Thymus (tissue), 14 donors: ENCODE results near the gene RTN4RL1. TPM values are rescaled to one million over a fixed set of nuclear protein-coding genes. Genes with fewer than 3 reads are reported as not detected.

ENCODE experiments used
- DNase-seq, 9 donors: peaks; one replicate each; pipeline ENCODE4 v3.0.0-alpha.2; 2013; ENCODE audit warnings: low spot score in 9 of 9, low read depth in 6 of 9, missing footprints in 1 of 9
- H3K27ac ChIP-seq, 2 donors: one replicate each; pipeline ENCODE4 v1.5.1; 2013; ENCODE audit warnings: control low read depth in 1 of 2, low read depth in 1 of 2, low read length in 1 of 2, mild to moderate bottlenecking in 1 of 2, moderate library complexity in 1 of 2
- H3K27me3 ChIP-seq, 2 donors: one replicate each; pipeline ENCODE4 v1.5.1; 2013; ENCODE audit warnings: low read length in 1 of 2; ENCODE audit not compliant: control insufficient read depth in 2 of 2, insufficient read depth in 1 of 2
- H3K36me3 ChIP-seq, 2 donors: one replicate each; pipeline ENCODE4 v1.5.1; 2013; ENCODE audit warnings: low read length in 1 of 2, mild to moderate bottlenecking in 1 of 2, moderate library complexity in 1 of 2; ENCODE audit not compliant: control insufficient read depth in 2 of 2, insufficient read depth in 2 of 2
- H3K4me1 ChIP-seq, 2 donors: one replicate each; pipeline ENCODE4 v1.5.1; 2013; ENCODE audit warnings: low read length in 2 of 2; ENCODE audit not compliant: control insufficient read depth in 2 of 2, insufficient read depth in 2 of 2
- H3K4me3 ChIP-seq, 2 donors: one replicate each; pipeline ENCODE4 v1.5.1; 2013; ENCODE audit warnings: low read length in 2 of 2, control low read depth in 1 of 2, mild to moderate bottlenecking in 1 of 2
- H3K9me3 ChIP-seq, 2 donors: one replicate each; pipeline ENCODE4 v1.5.1; 2013; ENCODE audit warnings: low read length in 1 of 2, mild to moderate bottlenecking in 1 of 2; ENCODE audit not compliant: control insufficient read depth in 2 of 2, insufficient read depth in 1 of 2
- WGBS: extraction: QIAGEN DNeasy Blood & Tissue Kit; methylation state at CpG from one replicate; pipeline ENCODE4 v1.1.7; 2013; 5-methylcytosine and 5-hydroxymethylcytosine counted together
- long read RNA-seq, 10 donors: transcript quantifications; one replicate each; lab custom pipeline, GENCODE V29; 2026
- polyA plus RNA-seq: library from polyadenylated mRNA; stranded (reverse); fragments of 200-250 nt; gene quantifications from one replicate; pipeline ENCODE4 v1.2.3, GENCODE V29; 2013
- total RNA-seq: library from RNA; stranded (reverse); fragments of 120-200 nt; gene quantifications from one replicate; pipeline ENCODE4 v1.2.4, GENCODE V29; 2013
- donor health status: healthy.

Gene RTN4RL1
- total RNA-seq (0.52 TPM), polyA plus RNA-seq (0.68 TPM)
- long read RNA-seq, donor 1, result 0 reads
- long read RNA-seq, donor 2, result 0 reads
- long read RNA-seq, donor 3, partial matches to known transcripts, result 0 of 1 reads
- long read RNA-seq, donor 3, other reads (novel, unspliced or antisense), result 0 of 1 reads
- long read RNA-seq, donor 4, result 0 reads
- long read RNA-seq, donor 5, partial matches to known transcripts, result 0 of 2 reads
- long read RNA-seq, donor 5, other reads (novel, unspliced or antisense), result 0 of 2 reads
- long read RNA-seq, donor 6, result 0 reads
- long read RNA-seq, donor 7, result 0 reads
- long read RNA-seq, donor 8, result 0 reads
- long read RNA-seq, donor 9, result 0 reads
- long read RNA-seq, donor 10, result 0 reads

GRCh38 chr17:2025220-2025621, at the start of gene RTN4RL1:
Gene RTN4RL1, minus strand, starts transcription at chr17:2025334. Its CDS starts 469 bp downstream, at chr17:2024865.
- Histone ChIP-seq H3K36me3 (no peaks in the 10 kb centered on the region), H3K27me3 (peaks cover 62 to 100% of the 10 kb centered on the region in 2 donors), H3K9me3 (peaks cover 0 to 5% of the 10 kb centered on the region in 2 donors), H3K4me3 (peak within 1 kb of the TSS; percentile 8 to 63), H3K4me1 (peaks cover 18 to 44% of the 10 kb centered on the region in 2 donors), H3K27ac (no peak within 1 kb of the TSS)
- DNase-seq, result peak in 6 of 9 donors; percentile 48 to 82 (median 67)
- 1% methylated on average over 47 of the region's 47 CpGs for WGBS

GRCh38 chr17:2074919-2075318, 49.8 kb upstream of the RTN4RL1 start:
- H3K4me3 ChIP-seq, result no peak overlapping the region
- DNase-seq, result no peak
- no peaks in the 10 kb centered on the region for H3K9me3 ChIP-seq
- WGBS, result 90% methylated on average over 10 of the region's 10 CpGs
- H3K27ac ChIP-seq, result no peak overlapping the region
- peaks cover 47 to 51% of the 10 kb centered on the region in 2 donors for H3K36me3 ChIP-seq
- no peaks in the 10 kb centered on the region for H3K27me3 ChIP-seq
- peaks cover 0 to 40% of the 10 kb centered on the region in 2 donors for H3K4me1 ChIP-seq

GRCh38 chr17:2071455-2072281, 46.5 kb upstream of the RTN4RL1 start:
- Histone ChIP-seq H3K27ac (peak overlapping the region in 1 of 2 donors; percentile 46), H3K27me3 (no peaks in the 10 kb centered on the region), H3K4me3 (no peak overlapping the region), H3K36me3 (peaks cover 45 to 54% of the 10 kb centered on the region in 2 donors), H3K9me3 (no peaks in the 10 kb centered on the region), H3K4me1 (peaks cover 9 to 52% of the 10 kb centered on the region in 2 donors)
- DNase-seq, result no peak
- WGBS, result 95% methylated on average over 31 of the region's 31 CpGs

- H3K4me1 ChIP-seq, result peaks cover 9 to 47% of the 10 kb centered on the region in 2 donors
- peak overlapping the region in 1 of 2 donors; percentile 40 for H3K27ac ChIP-seq
- H3K9me3 ChIP-seq, result no peaks in the 10 kb centered on the region
- WGBS, result 95% methylated on average over 6 of the region's 6 CpGs
- H3K4me3 ChIP-seq, result no peak overlapping the region
- DNase-seq, result no peak
- no peaks in the 10 kb centered on the region for H3K27me3 ChIP-seq
- H3K36me3 ChIP-seq, result peaks cover 49 to 57% of the 10 kb centered on the region in 2 donors
Observed at GRCh38 chr17:2071024-2071385, 45.9 kb upstream of the RTN4RL1 start.

- H3K36me3 ChIP-seq, result peaks cover 52 to 57% of the 10 kb centered on the region in 2 donors
- no peak overlapping the region for H3K4me3 ChIP-seq
- no peaks in the 10 kb centered on the region for H3K27me3 ChIP-seq
- H3K9me3 ChIP-seq, result no peaks in the 10 kb centered on the region
- H3K27ac ChIP-seq, result no peak overlapping the region
- H3K4me1 ChIP-seq, result peaks cover 9 to 46% of the 10 kb centered on the region in 2 donors
- WGBS, result 93% methylated on average over 13 of the region's 13 CpGs
- no peak for DNase-seq
Observed at GRCh38 chr17:2070241-2071023, 45.3 kb upstream of the RTN4RL1 start.

GRCh38 chr17:2068519-2069051, 43.5 kb upstream of the RTN4RL1 start:
- Histone ChIP-seq H3K36me3 (peaks cover 70 to 71% of the 10 kb centered on the region in 2 donors), H3K9me3 (no peaks in the 10 kb centered on the region), H3K4me3 (no peak overlapping the region), H3K27ac (no peak overlapping the region), H3K27me3 (no peaks in the 10 kb centered on the region), H3K4me1 (peaks cover 9 to 55% of the 10 kb centered on the region in 2 donors)
- DNase-seq, result no peak
- WGBS, result 80% methylated on average over 15 of the region's 15 CpGs

GRCh38 chr17:2068031-2068518, 42.9 kb upstream of the RTN4RL1 start:
- no peak for DNase-seq

GRCh38 chr17:2067608-2068024, 42.5 kb upstream of the RTN4RL1 start:
- Histone ChIP-seq H3K4me1 (peaks cover 9 to 57% of the 10 kb centered on the region in 2 donors), H3K27me3 (no peaks in the 10 kb centered on the region), H3K9me3 (no peaks in the 10 kb centered on the region), H3K36me3 (peaks cover 74 to 80% of the 10 kb centered on the region in 2 donors), H3K4me3 (no peak overlapping the region), H3K27ac (peak overlapping the region; percentile 43 to 56)
- WGBS, result 39% methylated on average over 5 of the region's 5 CpGs
- DNase-seq, result no peak

More at GRCh38 chr17:2068031-2068518, 42.9 kb upstream of the RTN4RL1 start:
- 81% methylated on average over 6 of the region's 6 CpGs for WGBS
- H3K27me3 ChIP-seq, result no peaks in the 10 kb centered on the region
- H3K36me3 ChIP-seq, result peaks cover 75 to 76% of the 10 kb centered on the region in 2 donors
- H3K27ac ChIP-seq, result peak overlapping the region; percentile 43 to 55
- no peak overlapping the region for H3K4me3 ChIP-seq
- H3K4me1 ChIP-seq, result peaks cover 9 to 57% of the 10 kb centered on the region in 2 donors
- H3K9me3 ChIP-seq, result no peaks in the 10 kb centered on the region
